Tibial nerve (tissue), 4 donors: Measurements from ENCODE around the gene SETD6.

Experiments used
- EP300 ChIP-seq, 2 donors: sonication (generic); formaldehyde crosslinking; IDR thresholded peaks; one replicate each; pipeline ENCODE4 v1.6.1; 2017; ENCODE audit warnings: antibody characterized with exemption in 2 of 2, mild to moderate bottlenecking in 1 of 2
- POLR2A ChIP-seq, 2 donors: fragments of 450-650 bp; IDR thresholded peaks; one replicate each; pipeline ENCODE4 v1.6.1; 2017; ENCODE audit warnings: antibody characterized with exemption in 2 of 2, mild to moderate bottlenecking in 2 of 2, moderate library complexity in 2 of 2
- TF ChIP-seq, protein P1 (sequence below), 5 experiments: fragments of 200-600 bp in 3 of 5; fragments of 450-650 bp in 2 of 5; sonication (generic) in 3 of 5; IDR thresholded peaks; one replicate each; pipeline ENCODE4 v1.5.1; 2016 to 2019; ENCODE audit warnings: antibody characterized with exemption in 5 of 5, mild to moderate bottlenecking in 3 of 5, moderate library complexity in 2 of 5

GRCh38 chr16:58502217-58502921 lies 12.9 kb upstream of the SETD6 start:
- TF ChIP-seq, protein P1, sequence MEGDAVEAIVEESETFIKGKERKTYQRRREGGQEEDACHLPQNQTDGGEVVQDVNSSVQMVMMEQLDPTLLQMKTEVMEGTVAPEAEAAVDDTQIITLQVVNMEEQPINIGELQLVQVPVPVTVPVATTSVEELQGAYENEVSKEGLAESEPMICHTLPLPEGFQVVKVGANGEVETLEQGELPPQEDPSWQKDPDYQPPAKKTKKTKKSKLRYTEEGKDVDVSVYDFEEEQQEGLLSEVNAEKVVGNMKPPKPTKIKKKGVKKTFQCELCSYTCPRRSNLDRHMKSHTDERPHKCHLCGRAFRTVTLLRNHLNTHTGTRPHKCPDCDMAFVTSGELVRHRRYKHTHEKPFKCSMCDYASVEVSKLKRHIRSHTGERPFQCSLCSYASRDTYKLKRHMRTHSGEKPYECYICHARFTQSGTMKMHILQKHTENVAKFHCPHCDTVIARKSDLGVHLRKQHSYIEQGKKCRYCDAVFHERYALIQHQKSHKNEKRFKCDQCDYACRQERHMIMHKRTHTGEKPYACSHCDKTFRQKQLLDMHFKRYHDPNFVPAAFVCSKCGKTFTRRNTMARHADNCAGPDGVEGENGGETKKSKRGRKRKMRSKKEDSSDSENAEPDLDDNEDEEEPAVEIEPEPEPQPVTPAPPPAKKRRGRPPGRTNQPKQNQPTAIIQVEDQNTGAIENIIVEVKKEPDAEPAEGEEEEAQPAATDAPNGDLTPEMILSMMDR (IDR thresholded peaks at IDR 0.05) = no peak
- TF ChIP-seq EP300 (IDR thresholded peaks at IDR 0.05) (no peak), POLR2A (IDR thresholded peaks at IDR 0.05) (no peak)
